CD14-positive monocyte (primary cell): ENCODE data around the gene U2SURP. TPM values are rescaled to one million over a fixed set of nuclear protein-coding genes. Genes with fewer than 3 reads are reported as not detected.

ENCODE experiments used
- DNase-seq, 3 donors: peaks; one replicate each; pipeline ENCODE4 v3.0.0-alpha.2; 2011 to 2022
- H2AFZ ChIP-seq: 2 replicates; pipeline ENCODE4 v1.6.0; 2012; ENCODE audit warnings: mild to moderate bottlenecking, low read depth, low read length, inconsistent platforms; ENCODE audit not compliant: insufficient read depth, poor library complexity, severe bottlenecking
- H3K27ac ChIP-seq, 2 donors: 1 replicate in 1 of 2; 2 replicates in 1 of 2; pipeline ENCODE4 v1.5.1; 2012 to 2013; ENCODE audit warnings: low read length in 2 of 2, control low read depth in 1 of 2, inconsistent platforms in 1 of 2, low read depth in 1 of 2, mild to moderate bottlenecking in 1 of 2
- H3K27me3 ChIP-seq, 2 donors: one replicate each; pipeline versions ENCODE4 v1.6.0 to v1.6.1; 2011 to 2013; ENCODE audit warnings: low read length in 2 of 2; ENCODE audit not compliant: control insufficient read depth in 2 of 2, insufficient read depth in 2 of 2
- H3K36me3 ChIP-seq, 2 donors: replicated peaks in 1 of 2; 1 replicate in 1 of 2; 2 replicates in 1 of 2; pipeline versions ENCODE4 v1.5.1 to v1.6.1; 2012 to 2013; ENCODE audit warnings: low read length in 2 of 2, control low read depth in 1 of 2, inconsistent platforms in 1 of 2, mild to moderate bottlenecking in 1 of 2; ENCODE audit not compliant: insufficient read depth in 2 of 2, control insufficient read depth in 1 of 2
- H3K4me1 ChIP-seq, 2 donors: 1 replicate in 1 of 2; 2 replicates in 1 of 2; pipeline versions ENCODE4 v1.5.1 to v1.6.1; 2012 to 2013; ENCODE audit warnings: low read length in 2 of 2, control low read depth in 1 of 2, inconsistent platforms in 1 of 2, mild to moderate bottlenecking in 1 of 2, moderate library complexity in 1 of 2; ENCODE audit not compliant: insufficient read depth in 2 of 2, control insufficient read depth in 1 of 2
- H3K4me2 ChIP-seq: replicated peaks from 2 replicates; pipeline ENCODE3; 2012; ENCODE audit warnings: low read length, moderate library complexity, mild to moderate bottlenecking; ENCODE audit not compliant: poor library complexity, severe bottlenecking; ENCODE audit errors: extremely low read depth
- H3K4me3 ChIP-seq, 3 experiments: fragments of 200-600 bp in 1 of 3; sonication (generic) in 1 of 3; replicated peaks in 1 of 3; 1 replicate in 2 of 3; 2 replicates in 1 of 3; pipeline ENCODE4 v1.5.1; 2011 to 2013; ENCODE audit warnings: low read length in 3 of 3, mild to moderate bottlenecking in 3 of 3, control low read depth in 2 of 3, low read depth in 2 of 3, inconsistent platforms in 1 of 3, moderate library complexity in 1 of 3
- H3K79me2 ChIP-seq: 2 replicates; pipeline ENCODE4 v1.6.0; 2012; ENCODE audit warnings: mild to moderate bottlenecking, control low read depth, inconsistent platforms, low read length, moderate library complexity; ENCODE audit not compliant: insufficient read depth
- H3K9ac ChIP-seq: 2 replicates; pipeline ENCODE4 v1.6.0; 2017; ENCODE audit warnings: low read length, mild to moderate bottlenecking; ENCODE audit not compliant: insufficient read depth, poor library complexity, severe bottlenecking
- H3K9me3 ChIP-seq, 2 donors: replicated peaks in 1 of 2; 1 replicate in 1 of 2; 2 replicates in 1 of 2; pipeline versions ENCODE4 v1.5.1 to v1.6.1; 2012 to 2013; ENCODE audit warnings: low read length in 2 of 2, control low read depth in 1 of 2; ENCODE audit not compliant: control insufficient read depth in 1 of 2, insufficient read depth in 1 of 2
- H4K20me1 ChIP-seq: 2 replicates; pipeline ENCODE4 v1.6.0; 2012; ENCODE audit warnings: mild to moderate bottlenecking, low read length, control low read depth, moderate library complexity; ENCODE audit not compliant: insufficient read depth
- H3K27ac Mint-ChIP-seq, 7 donors: one replicate each; pipeline ENCODE4 v1.8.0; 2020; ENCODE audit warnings: mild to moderate bottlenecking in 7 of 7, mixed read lengths in 7 of 7, moderate library complexity in 6 of 7, inconsistent platforms in 2 of 7
- H3K27me3 Mint-ChIP-seq, 3 donors: one replicate each; pipeline ENCODE4 v1.8.0; 2021 to 2022; ENCODE audit warnings: low read depth in 3 of 3, mild to moderate bottlenecking in 3 of 3, mixed read lengths in 3 of 3, moderate library complexity in 3 of 3, inconsistent platforms in 1 of 3
- H3K36me3 Mint-ChIP-seq, 2 donors: one replicate each; pipeline ENCODE4 v1.8.0; 2020; ENCODE audit warnings: mixed read lengths in 2 of 2, inconsistent platforms in 1 of 2, mild to moderate bottlenecking in 1 of 2
- H3K4me1 Mint-ChIP-seq: one replicate; pipeline ENCODE4 v1.8.0; 2020; ENCODE audit warnings: mild to moderate bottlenecking, mixed read lengths
- H3K4me3 Mint-ChIP-seq, 2 donors: one replicate each; pipeline ENCODE4 v1.8.0; 2020; ENCODE audit warnings: mild to moderate bottlenecking in 2 of 2, mixed read lengths in 2 of 2, moderate library complexity in 1 of 2
- H3K9me3 Mint-ChIP-seq, 7 donors: one replicate each; pipeline ENCODE4 v1.8.0; 2020 to 2022; ENCODE audit warnings: mixed read lengths in 7 of 7, mild to moderate bottlenecking in 6 of 7, moderate library complexity in 6 of 7, inconsistent platforms in 2 of 7
- CTCF ChIP-seq: fragments of 200-600 bp; IDR thresholded peaks from one replicate; pipeline ENCODE4 v1.8.0; 2022; ENCODE audit warnings: antibody characterized with exemption, mild to moderate bottlenecking
- WGBS: methylation state at CpG from one replicate; pipeline ENCODE4 v1.1.5; 2013; ENCODE audit warnings: missing lambda C conversion rate; ENCODE audit not compliant: insufficient coverage; 5-methylcytosine and 5-hydroxymethylcytosine counted together
- intact Hi-C, 2 donors: fragments of 100-400 bp; cut with micrococcal nuclease; formaldehyde crosslinking; loops; one replicate each; pipeline versions ENCODE4 v1.15.0 to v1.15.1; 2023
- polyA plus RNA-seq, 3 donors: library from polyadenylated mRNA; depleted of rRNA in 1 of 3; unstranded in 2 of 3; stranded (reverse) in 1 of 3; fragments of 300-500 nt in 2 of 3; fragments of >200 nt in 1 of 3; fragmentation: Illumina TruSeq in 2 of 3; gene quantifications; 1 replicate in 2 of 3; 2 replicates in 1 of 3; pipeline ENCODE4 v1.2.3, GENCODE V29; 2012 to 2021

Gene U2SURP
- polyA plus RNA-seq, 3 donors, result 21.1 to 70.4 (median 51.4) TPM

DNA sequence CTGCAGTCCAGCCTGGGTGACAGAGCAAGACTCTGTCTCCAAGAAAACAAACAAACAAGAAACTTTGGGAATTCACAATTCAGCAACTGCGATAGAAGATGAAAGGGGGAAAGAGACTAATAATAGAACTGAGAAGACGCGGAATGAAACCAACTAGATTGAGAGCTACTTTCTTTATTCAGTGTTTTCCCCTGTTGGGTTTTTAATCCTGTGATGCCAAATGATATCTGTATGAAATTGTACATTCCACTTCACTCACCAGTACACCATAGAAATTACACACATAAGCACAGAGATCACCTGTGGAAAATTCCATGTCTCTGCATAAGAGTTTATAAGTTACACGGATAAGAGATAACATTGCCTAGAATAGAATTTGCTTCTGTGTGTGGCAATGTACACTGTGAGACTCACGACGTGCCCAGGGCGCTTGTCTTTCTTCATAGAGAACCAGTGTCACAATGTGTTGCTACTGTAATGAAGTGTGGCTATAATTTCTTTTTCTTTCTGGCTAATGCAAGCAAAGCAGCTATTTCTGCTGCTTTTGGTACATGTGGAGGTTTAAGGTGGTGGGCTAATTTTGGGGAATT, 100.5 kb downstream of the U2SURP start:
- WGBS, result 100% methylated on average over 1 of the region's 7 CpGs
- Histone ChIP-seq H3K9me3 (peaks cover 24% of the 10 kb centered on the region in 2 donors), H3K27me3 (no peaks in the 10 kb centered on the region), H3K9ac (no peak overlapping the region), H4K20me1 (no peaks in the 10 kb centered on the region), H3K4me3 (no peak overlapping the region), H3K36me3 (no peaks in the 10 kb centered on the region), H3K79me2 (no peaks in the 10 kb centered on the region), H3K4me2 (no peak overlapping the region), H2AFZ (no peak overlapping the region), H3K27ac (no peak overlapping the region), H3K4me1 (no peaks in the 10 kb centered on the region)
- Mint-ChIP-seq H3K27ac (no peak overlapping the region), H3K4me1 (no peaks in the 10 kb centered on the region), H3K27me3 (peaks cover 2 to 7% (median 6%) of the 10 kb centered on the region in 3 donors), H3K4me3 (no peak overlapping the region), H3K36me3 (no peaks in the 10 kb centered on the region), H3K9me3 (peaks cover 21 to 36% (median 28%) of the 10 kb centered on the region in 7 donors)
- intact Hi-C loops, result no loop called here
- TF ChIP-seq CTCF, result no peak
- no peak for DNase-seq

GRCh38 chr3:143103652-143104051, 102.3 kb downstream of the U2SURP start:
- Mint-ChIP-seq H3K36me3 (no peaks in the 10 kb centered on the region), H3K4me3 (no peak overlapping the region), H3K27ac (no peak overlapping the region), H3K27me3 (peaks cover 2 to 7% (median 5%) of the 10 kb centered on the region in 3 donors), H3K4me1 (no peaks in the 10 kb centered on the region), H3K9me3 (peaks cover 19 to 33% (median 28%) of the 10 kb centered on the region in 7 donors)
- Histone ChIP-seq H3K27ac (no peak overlapping the region), H3K36me3 (no peaks in the 10 kb centered on the region), H3K79me2 (no peaks in the 10 kb centered on the region), H3K27me3 (no peaks in the 10 kb centered on the region), H3K9ac (no peak overlapping the region), H2AFZ (no peak overlapping the region), H3K4me3 (no peak overlapping the region), H3K4me2 (no peak overlapping the region), H3K9me3 (peaks cover 24% of the 10 kb centered on the region in 2 donors), H3K4me1 (no peaks in the 10 kb centered on the region), H4K20me1 (no peaks in the 10 kb centered on the region)
- intact Hi-C loops, result no loop called here
- no peak for DNase-seq
- TF ChIP-seq CTCF, result no peak
- WGBS, result 100% methylated on average over 1 of the region's 2 CpGs
